GM12865 (cell line): ENCODE measurements around the gene SKA3.
"Not testable (repeated sequence)": the region's sequence is repeated elsewhere in the genome, so short reads cannot be mapped to it uniquely, and the experiment has no call there.

Experiments
- DNase-seq: peaks from one replicate; pipeline ENCODE4 v3.0.0; 2010; ENCODE audit warnings: low read depth
- H3K4me3 ChIP-seq: 2 replicates; pipeline ENCODE4 v1.5.1; 2011; ENCODE audit warnings: mild to moderate bottlenecking, low read depth, low read length, control low read depth
- TF ChIP-seq, protein P1 (sequence below): IDR thresholded peaks from 2 replicates; pipeline ENCODE4 v1.5.1; 2011; ENCODE audit warnings: low read length, control low read depth, low read depth, inconsistent platforms; ENCODE audit not compliant: insufficient read depth; ENCODE audit errors: missing control alignments

The SKA3 gene

DNA sequence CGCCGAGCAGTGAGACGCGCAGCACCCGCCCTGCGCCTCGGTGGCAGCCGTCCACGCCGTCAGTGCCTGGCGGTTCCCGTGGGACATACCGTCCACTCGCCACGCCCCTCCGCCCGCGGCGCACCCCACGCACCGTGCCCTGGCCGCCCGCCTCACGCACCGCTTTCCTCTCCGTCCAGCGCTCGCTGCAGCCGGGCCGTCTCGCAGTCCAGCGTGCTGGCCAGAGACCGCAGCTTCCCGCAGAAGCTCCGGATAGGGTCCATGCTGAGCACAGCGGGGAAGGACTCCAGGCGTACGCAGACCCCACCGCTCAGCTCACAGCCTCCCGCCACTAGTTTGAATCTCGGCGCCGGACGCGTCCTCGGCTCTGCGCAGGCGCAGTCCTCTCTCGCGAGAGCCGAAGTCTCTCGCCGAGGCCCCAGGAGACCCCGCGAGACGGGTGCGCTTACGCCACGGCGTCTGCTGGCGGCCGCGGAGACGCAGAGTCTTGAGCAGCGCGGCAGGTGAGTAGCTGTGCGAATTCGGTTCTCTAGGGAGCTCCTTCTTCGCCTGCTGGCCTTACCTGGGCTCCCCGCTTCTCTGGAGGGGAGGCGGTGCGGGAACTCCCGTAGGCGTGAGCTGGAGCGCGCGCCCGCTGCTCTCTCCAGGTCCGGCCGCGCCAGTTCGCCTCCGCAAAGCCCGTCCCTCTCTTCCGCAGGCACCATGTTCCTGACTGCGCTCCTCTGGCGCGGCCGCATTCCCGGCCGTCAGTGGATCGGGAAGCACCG lies at the start of gene SKA3, which contains the start of gene MRPL57:
Gene SKA3 (minus strand): TSS at position 338 of the 767 bp plus-strand sequence. CDS start 75 bp downstream, at position 263.
Gene MRPL57 (plus strand): TSS at position 444 of the 767 bp plus-strand sequence. CDS start 259 bp downstream, at position 703.
- TF ChIP-seq, protein P1, sequence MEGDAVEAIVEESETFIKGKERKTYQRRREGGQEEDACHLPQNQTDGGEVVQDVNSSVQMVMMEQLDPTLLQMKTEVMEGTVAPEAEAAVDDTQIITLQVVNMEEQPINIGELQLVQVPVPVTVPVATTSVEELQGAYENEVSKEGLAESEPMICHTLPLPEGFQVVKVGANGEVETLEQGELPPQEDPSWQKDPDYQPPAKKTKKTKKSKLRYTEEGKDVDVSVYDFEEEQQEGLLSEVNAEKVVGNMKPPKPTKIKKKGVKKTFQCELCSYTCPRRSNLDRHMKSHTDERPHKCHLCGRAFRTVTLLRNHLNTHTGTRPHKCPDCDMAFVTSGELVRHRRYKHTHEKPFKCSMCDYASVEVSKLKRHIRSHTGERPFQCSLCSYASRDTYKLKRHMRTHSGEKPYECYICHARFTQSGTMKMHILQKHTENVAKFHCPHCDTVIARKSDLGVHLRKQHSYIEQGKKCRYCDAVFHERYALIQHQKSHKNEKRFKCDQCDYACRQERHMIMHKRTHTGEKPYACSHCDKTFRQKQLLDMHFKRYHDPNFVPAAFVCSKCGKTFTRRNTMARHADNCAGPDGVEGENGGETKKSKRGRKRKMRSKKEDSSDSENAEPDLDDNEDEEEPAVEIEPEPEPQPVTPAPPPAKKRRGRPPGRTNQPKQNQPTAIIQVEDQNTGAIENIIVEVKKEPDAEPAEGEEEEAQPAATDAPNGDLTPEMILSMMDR, result no peak
- peak; percentile 97 for DNase-seq

DNA sequence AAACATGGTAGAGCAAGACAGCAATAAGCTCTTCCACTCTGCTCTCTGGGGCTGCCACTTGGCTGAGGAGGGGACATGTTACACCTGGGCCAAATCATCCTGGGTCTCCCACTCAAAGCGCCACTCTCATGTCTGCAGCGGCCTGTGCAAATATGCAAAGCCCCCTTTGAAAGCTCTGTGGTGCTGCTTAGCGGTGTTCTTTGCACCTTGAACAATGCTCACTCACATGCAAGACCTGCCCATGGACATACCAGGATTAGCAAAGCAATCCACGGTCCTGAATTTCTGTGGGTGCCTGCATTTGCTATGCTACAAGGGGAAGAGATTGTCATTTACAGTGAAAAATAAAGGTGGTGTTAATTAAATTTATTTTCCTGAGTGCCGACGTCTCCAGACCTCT lies 48.7 kb upstream of the SKA3 start:
- H3K4me3 ChIP-seq, result no peak overlapping the region
- TF ChIP-seq, protein P1, result no peak
- DNase-seq, result no peak

More for the DNA sequence above, at the start of gene SKA3, which contains the start of gene MRPL57:
- peak within 1 kb of the TSS; percentile 82 for H3K4me3 ChIP-seq

DNA sequence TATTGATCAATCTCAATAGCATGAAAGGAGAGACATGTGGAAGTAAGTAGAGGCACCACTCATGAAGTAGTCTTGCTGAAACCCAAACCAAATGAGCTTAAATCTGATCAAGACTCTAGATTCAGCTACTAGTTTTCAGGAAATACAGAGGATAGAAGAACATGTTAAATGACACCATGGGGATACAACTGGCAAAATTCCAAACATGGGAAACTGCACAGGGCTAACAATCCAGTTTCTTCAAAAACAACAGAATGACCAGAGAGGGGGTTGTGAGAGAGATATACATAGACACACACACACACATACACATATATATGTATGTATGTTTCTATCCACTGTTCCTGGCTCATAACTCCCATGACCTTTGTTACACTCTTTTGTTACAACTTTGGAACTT lies 44.9 kb upstream of the SKA3 start:
- no peak for DNase-seq
- TF ChIP-seq, protein P1, result no peak
- H3K4me3 ChIP-seq, result no peak overlapping the region

DNA sequence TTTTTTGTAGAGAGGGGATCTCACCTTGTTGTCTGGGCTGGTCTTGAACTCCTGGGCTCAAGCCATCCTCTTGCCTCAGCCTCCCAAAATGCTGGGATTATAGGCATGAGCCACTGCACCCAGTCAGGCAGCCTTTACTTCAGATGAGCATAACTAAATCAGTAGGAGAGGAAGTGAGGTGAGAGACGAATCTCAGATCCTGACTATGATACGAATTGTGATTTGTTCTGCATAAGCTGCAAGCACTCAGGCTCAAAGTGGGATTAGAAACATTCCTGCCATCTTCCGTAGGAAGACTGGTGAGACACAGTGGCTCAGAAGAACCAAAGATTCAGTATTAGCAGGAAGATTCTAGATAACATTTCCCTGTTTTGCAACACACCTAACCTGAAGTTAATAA lies 43.4 kb upstream of the SKA3 start:
- H3K4me3 ChIP-seq, DNase-seq: not testable (repeated sequence)

DNA sequence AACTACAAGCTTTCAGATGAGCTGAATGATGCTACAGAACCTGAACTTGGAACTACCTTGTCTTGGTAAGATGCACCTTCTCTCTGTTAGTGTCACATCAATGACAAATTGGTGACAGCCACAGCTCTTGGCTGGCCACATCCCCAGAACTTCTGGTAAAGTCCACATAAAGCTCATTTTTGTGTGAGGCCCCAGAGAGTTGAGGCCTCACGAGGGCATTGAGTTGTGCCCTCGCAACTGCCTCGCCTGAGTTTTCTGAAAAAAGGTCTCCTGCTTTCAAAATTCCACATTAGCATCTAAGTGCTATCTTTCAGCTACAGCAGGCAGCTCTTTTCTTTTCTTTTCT lies 42.7 kb upstream of the SKA3 start:
- no peak overlapping the region for H3K4me3 ChIP-seq
- no peak for DNase-seq
- TF ChIP-seq, protein P1, result no peak

DNA sequence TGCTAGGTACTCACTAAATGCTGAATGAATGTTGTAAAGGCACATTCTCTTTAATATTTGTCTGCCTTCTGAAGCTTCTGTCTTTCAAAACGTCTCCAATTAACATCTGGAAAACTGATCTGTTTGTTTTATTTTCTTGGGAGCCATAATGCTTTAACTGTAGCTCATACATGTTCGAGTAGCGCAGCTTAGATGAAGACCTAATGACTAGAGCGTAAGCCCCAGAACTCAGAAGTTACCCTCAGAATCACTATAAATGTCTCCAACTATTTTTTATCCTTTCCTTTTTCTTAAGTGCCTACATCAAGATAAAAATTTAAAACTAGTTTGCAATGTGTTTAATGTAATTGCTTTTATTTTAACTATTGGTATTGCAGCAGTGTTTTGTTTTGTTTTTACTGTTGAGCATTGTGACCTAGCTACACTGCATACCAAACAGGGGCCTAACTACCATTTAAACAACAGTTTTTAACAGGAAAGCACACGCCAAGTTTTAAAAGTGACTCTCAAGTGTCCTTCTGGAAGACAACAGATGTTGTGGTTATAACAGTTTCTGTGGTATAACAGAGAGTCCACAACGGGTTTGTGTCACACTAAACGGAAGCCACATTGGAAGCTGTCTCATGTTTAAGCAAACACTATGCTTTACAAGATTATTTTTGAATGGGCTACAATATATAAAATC lies 42.1 kb upstream of the SKA3 start:
- DNase-seq, result peak; percentile 85
- H3K4me3 ChIP-seq, result no peak overlapping the region
- TF ChIP-seq, protein P1, result no peak

DNA sequence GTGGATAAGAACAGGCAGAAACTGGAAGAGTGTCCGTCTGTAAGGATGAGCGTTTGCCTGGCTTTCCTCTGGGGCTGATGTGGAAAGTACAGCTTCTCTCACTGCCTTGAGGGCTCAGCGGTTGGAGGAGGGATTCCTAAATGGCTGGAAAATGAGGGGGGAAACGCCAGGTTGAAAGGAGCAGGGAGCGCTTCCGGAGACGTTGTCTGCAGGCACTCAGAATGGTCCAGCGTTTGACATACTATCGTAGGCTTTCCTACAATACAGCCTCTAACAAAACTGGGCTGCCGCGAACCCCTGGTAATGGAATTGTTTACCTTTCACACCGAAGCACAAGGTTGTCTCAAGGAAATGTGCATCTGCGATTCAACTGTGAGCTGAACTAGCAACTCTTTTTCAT lies 40.0 kb upstream of the SKA3 start:
- no peak for DNase-seq
- H3K4me3 ChIP-seq, result no peak overlapping the region
- TF ChIP-seq, protein P1, result no peak

DNA sequence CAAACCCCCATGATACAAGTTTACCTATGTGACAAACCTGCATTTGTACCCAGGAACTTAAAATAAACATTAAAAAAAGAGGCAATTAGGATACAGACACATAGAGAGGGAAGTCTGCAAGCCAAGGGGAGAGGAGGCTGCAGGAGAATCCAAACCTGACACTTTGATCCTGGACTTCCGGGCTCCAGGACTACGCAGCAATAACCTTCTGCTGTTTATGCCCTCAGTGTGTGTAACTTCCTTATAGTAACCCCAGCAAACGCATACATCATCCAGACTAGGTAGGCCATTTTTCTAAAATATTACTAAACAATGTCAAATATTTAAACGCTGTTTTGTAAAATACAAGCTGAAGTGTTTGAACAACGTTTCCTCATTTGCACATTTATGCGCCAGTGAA lies 39.1 kb upstream of the SKA3 start:
- DNase-seq, H3K4me3 ChIP-seq: not testable (repeated sequence)
